GM13976 (cell line): ENCODE measurements around the gene SEC22C.
A peak's percentile ranks its signal among the peaks of the same experiment; 100 is the strongest.

Experiments
- DNase-seq: peaks from one replicate; pipeline ENCODE4 v3.0.0; 2012; ENCODE audit warnings: low spot score
- CTCF ChIP-seq: IDR thresholded peaks from 2 replicates; pipeline ENCODE4 v1.5.1; 2012; ENCODE audit warnings: borderline replicate concordance, mild to moderate bottlenecking; ENCODE audit not compliant: insufficient read depth; ENCODE audit errors: extremely low read depth, missing control alignments, control extremely low read depth
- in situ Hi-C: fragments of 300-500 bp; cut with MboI; formaldehyde crosslinking; loops from one replicate; pipeline ENCODE4 v1.12.0; 2022; ENCODE audit warnings: low sequenced_read_pairs, mixed read lengths, inconsistent platforms; ENCODE audit not compliant: unreplicated experiment

Gene SEC22C

GRCh38 chr3:42520906-42521305, 60.9 kb downstream of the SEC22C start:
- in situ Hi-C loops = no loop called here
- no peak for TF ChIP-seq CTCF
- no peak for DNase-seq

GRCh38 chr3:42520336-42520735, 61.4 kb downstream of the SEC22C start:
- TF ChIP-seq CTCF = no peak
- in situ Hi-C loops = no loop called here
- no peak for DNase-seq

GRCh38 chr3:42519568-42519962, 62.2 kb downstream of the SEC22C start:
- DNase-seq = no peak
- in situ Hi-C loops = no loop called here
- TF ChIP-seq CTCF = no peak

GRCh38 chr3:42518800-42519567, 62.8 kb downstream of the SEC22C start:
- DNase-seq = no peak
- in situ Hi-C loops = no loop called here
- TF ChIP-seq CTCF = peak; percentile 7

- DNase-seq = no peak
- no peak for TF ChIP-seq CTCF
- in situ Hi-C loops = no loop called here
Observed at GRCh38 chr3:42517117-42517516, 64.7 kb downstream of the SEC22C start.

- no peak for TF ChIP-seq CTCF
- no peak for DNase-seq
- in situ Hi-C loops = no loop called here
Observed at GRCh38 chr3:42516443-42516842, 65.3 kb downstream of the SEC22C start.
